GM23338 (cell line): ENCODE measurements around the gene MRPL52. TPM values are rescaled to one million over a fixed set of nuclear protein-coding genes. Genes with fewer than 3 reads are reported as not detected.

Experiments used
- ATAC-seq: fragments of 200-7000 bp; cut with Tn5 transposase; 3 replicates; pipeline ENCODE4 v1.9.1; 2020
- DNase-seq: peaks from one replicate; pipeline ENCODE4 v3.0.0-alpha.2; 2015; ENCODE audit warnings: low spot score
- H2AFZ ChIP-seq: fragments of 200-600 bp; sonication (generic); 2 replicates; pipeline ENCODE4 v1.8.0; 2016; ENCODE audit warnings: antibody characterized with exemption, mild to moderate bottlenecking, moderate library complexity
- H3F3A ChIP-seq: fragments of 200-600 bp; sonication (generic); replicated peaks from 2 replicates; pipeline ENCODE4 v1.8.0; 2017; ENCODE audit warnings: antibody characterized with exemption, mixed run types, low read depth
- H3K27ac ChIP-seq: fragments of 200-600 bp; sonication (generic); 2 replicates; pipeline ENCODE4 v1.6.1; 2016; ENCODE audit warnings: low read depth
- H3K27me3 ChIP-seq: fragments of 200-600 bp; sonication (generic); 2 replicates; pipeline ENCODE4 v1.8.0; 2016; ENCODE audit warnings: mild to moderate bottlenecking, mixed run types, moderate library complexity; ENCODE audit not compliant: insufficient read depth
- H3K36me3 ChIP-seq: fragments of 200-600 bp; sonication (generic); 2 replicates; pipeline ENCODE4 v1.8.0; 2016; ENCODE audit warnings: mild to moderate bottlenecking; ENCODE audit not compliant: insufficient read depth
- H3K4me1 ChIP-seq: fragments of 200-600 bp; sonication (generic); 2 replicates; pipeline ENCODE4 v1.8.0; 2016; ENCODE audit warnings: mild to moderate bottlenecking, moderate library complexity; ENCODE audit not compliant: insufficient read depth
- H3K4me2 ChIP-seq: fragments of 200-600 bp; sonication (generic); 2 replicates; pipeline ENCODE4 v1.7.1; 2017; ENCODE audit warnings: mixed run types
- H3K4me3 ChIP-seq: fragments of 200-600 bp; sonication (generic); 2 replicates; pipeline ENCODE4 v1.6.1; 2016; ENCODE audit warnings: mixed run types
- H3K79me2 ChIP-seq: fragments of 200-600 bp; sonication (generic); replicated peaks from 2 replicates; pipeline ENCODE4 v1.8.0; 2017; ENCODE audit warnings: mild to moderate bottlenecking; ENCODE audit not compliant: insufficient read depth
- H3K9me2 ChIP-seq: fragments of 200-600 bp; sonication (generic); 2 replicates; pipeline ENCODE4 v1.8.0; 2017; ENCODE audit not compliant: insufficient read depth
- H4K20me1 ChIP-seq: fragments of 200-600 bp; sonication (generic); replicated peaks from 2 replicates; pipeline ENCODE4 v1.8.0; 2017; ENCODE audit warnings: mild to moderate bottlenecking; ENCODE audit not compliant: insufficient read depth
- H3K27ac Mint-ChIP-seq: 2 replicates; pipeline ENCODE4 v1.8.0; 2020; ENCODE audit warnings: inconsistent platforms, mild to moderate bottlenecking, moderate library complexity, mixed read lengths
- H3K27me3 Mint-ChIP-seq: 3 replicates; pipeline ENCODE4 v1.8.0; 2022; ENCODE audit warnings: low read depth, mild to moderate bottlenecking, moderate library complexity, mixed read lengths, inconsistent platforms; ENCODE audit not compliant: insufficient read depth, poor library complexity
- H3K36me3 Mint-ChIP-seq: 3 replicates; pipeline ENCODE4 v1.8.0; 2021; ENCODE audit warnings: low read depth, mild to moderate bottlenecking, inconsistent platforms, moderate library complexity, mixed read lengths
- H3K4me1 Mint-ChIP-seq: 3 replicates; pipeline ENCODE4 v1.8.0; 2020; ENCODE audit warnings: mild to moderate bottlenecking, inconsistent platforms, mixed read lengths
- H3K4me3 Mint-ChIP-seq: 3 replicates; pipeline ENCODE4 v1.8.0; 2021; ENCODE audit warnings: moderate library complexity, mild to moderate bottlenecking, inconsistent platforms, mixed read lengths
- H3K9me3 Mint-ChIP-seq: 3 replicates; pipeline ENCODE4 v1.8.0; 2020; ENCODE audit warnings: moderate library complexity, mild to moderate bottlenecking, inconsistent platforms, mixed read lengths
- EZH2 ChIP-seq: fragments of 200-600 bp; sonication (generic); IDR thresholded peaks from one replicate; pipeline ENCODE4 v1.8.0; 2017; ENCODE audit warnings: antibody characterized with exemption, mild to moderate bottlenecking, low read depth; ENCODE audit not compliant: unreplicated experiment
- EZH2phosphoT487 ChIP-seq: fragments of 200-600 bp; sonication (generic); IDR thresholded peaks from one replicate; pipeline ENCODE4 v1.8.1; 2018; ENCODE audit warnings: antibody characterized with exemption; ENCODE audit not compliant: unreplicated experiment
- JUNB ChIP-seq: IDR thresholded peaks from one replicate; pipeline ENCODE4 v1.6.1; 2016; ENCODE audit warnings: antibody characterized with exemption; ENCODE audit not compliant: unreplicated experiment
- STAT1 ChIP-seq: IDR thresholded peaks from one replicate; pipeline ENCODE4 v1.6.1; 2016; ENCODE audit warnings: antibody characterized with exemption; ENCODE audit not compliant: unreplicated experiment
- ZNF331 ChIP-seq: fragments of 250-450 bp; sonication (Bioruptor Pico); IDR thresholded peaks from 2 replicates; pipeline ENCODE4 v1.5.0; 2020; ENCODE audit warnings: low read depth, mild to moderate bottlenecking, moderate library complexity
- polyA plus RNA-seq: library from polyadenylated mRNA; unstranded; fragments of >200 nt; fragmentation: Nextera tagmentation; extraction: Ambion mirVana; gene quantifications from 2 replicates; pipeline ENCODE4 v1.2.1, GENCODE V29; 2016
- total RNA-seq: library from RNA; depleted of rRNA; stranded (reverse); fragments of >200 nt; shearing (Covaris generic); gene quantifications from 2 replicates; pipeline ENCODE4 v1.2.3, GENCODE V29; 2014
- TF ChIP-seq, protein P1 (sequence below), 2 experiments: fragments of 200-600 bp in 1 of 2; sonication (generic) in 1 of 2; conservative IDR thresholded peaks; 2 replicates each; pipeline versions ENCODE4 v1.5.1 to v1.6.1; 2016 to 2017; ENCODE audit warnings: antibody characterized with exemption in 2 of 2, low read depth in 2 of 2, mild to moderate bottlenecking in 2 of 2, moderate library complexity in 1 of 2
- TF ChIP-seq, protein P2 (sequence below): IDR thresholded peaks from one replicate; pipeline ENCODE4 v1.6.1; 2018; ENCODE audit warnings: antibody characterized with exemption; ENCODE audit not compliant: unreplicated experiment

The MRPL52 gene
- total and polyA plus RNA-seq, 2 experiments from 2014 or later: 131 to 617 TPM

- TF ChIP-seq, protein P1, sequence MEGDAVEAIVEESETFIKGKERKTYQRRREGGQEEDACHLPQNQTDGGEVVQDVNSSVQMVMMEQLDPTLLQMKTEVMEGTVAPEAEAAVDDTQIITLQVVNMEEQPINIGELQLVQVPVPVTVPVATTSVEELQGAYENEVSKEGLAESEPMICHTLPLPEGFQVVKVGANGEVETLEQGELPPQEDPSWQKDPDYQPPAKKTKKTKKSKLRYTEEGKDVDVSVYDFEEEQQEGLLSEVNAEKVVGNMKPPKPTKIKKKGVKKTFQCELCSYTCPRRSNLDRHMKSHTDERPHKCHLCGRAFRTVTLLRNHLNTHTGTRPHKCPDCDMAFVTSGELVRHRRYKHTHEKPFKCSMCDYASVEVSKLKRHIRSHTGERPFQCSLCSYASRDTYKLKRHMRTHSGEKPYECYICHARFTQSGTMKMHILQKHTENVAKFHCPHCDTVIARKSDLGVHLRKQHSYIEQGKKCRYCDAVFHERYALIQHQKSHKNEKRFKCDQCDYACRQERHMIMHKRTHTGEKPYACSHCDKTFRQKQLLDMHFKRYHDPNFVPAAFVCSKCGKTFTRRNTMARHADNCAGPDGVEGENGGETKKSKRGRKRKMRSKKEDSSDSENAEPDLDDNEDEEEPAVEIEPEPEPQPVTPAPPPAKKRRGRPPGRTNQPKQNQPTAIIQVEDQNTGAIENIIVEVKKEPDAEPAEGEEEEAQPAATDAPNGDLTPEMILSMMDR (conservative IDR thresholded peaks at IDR 0.05; ENCODE audit: low read depth in 2 of 2): no peak
- TF ChIP-seq ZNF331 (CRISPR knock-in tag) (no peak), EZH2 (no peak)
These were observed 840 bp downstream of the MRPL52 start (continued) for GRCh38 chr14:22830443-22831010.

DNA sequence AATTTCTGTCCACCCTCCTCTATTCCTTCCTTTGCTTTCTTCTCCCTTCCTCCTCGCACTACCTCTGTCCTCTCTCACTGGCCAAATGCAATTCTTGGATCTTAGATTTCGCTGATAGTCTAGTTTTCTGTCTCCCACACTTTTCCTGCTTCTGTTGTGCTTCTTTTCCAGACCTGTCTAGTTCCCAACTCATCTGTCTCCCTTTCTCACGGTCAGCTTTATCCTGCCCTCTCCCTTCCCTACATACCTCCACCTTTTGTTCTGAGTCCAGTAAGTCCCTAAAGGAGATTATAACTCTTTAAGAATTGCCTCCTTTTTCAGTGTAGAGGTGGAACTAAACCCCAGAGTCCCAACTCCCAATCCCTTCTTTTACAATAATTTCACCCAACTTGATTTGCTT is 5.8 kb downstream of the MRPL52 start:
- Histone ChIP-seq H3F3A (peaks cover 25% of the 10 kb centered on the region), H3K27ac (peak overlapping the region; percentile 88), H3K9me2 (no peaks in the 10 kb centered on the region), H3K4me3 (peak overlapping the region; percentile 95), H3K4me1 (peaks cover 26% of the 10 kb centered on the region), H3K4me2 (peak overlapping the region; percentile 97), H2AFZ (no peak overlapping the region), H3K27me3 (no peaks in the 10 kb centered on the region), H4K20me1 (no peaks in the 10 kb centered on the region), H3K79me2 (peaks cover 37% of the 10 kb centered on the region), H3K36me3 (peaks cover 43% of the 10 kb centered on the region)
- no peaks in the 10 kb centered on the region for H3K9me3 Mint-ChIP-seq
- H3K36me3 Mint-ChIP-seq: peaks cover 40% of the 10 kb centered on the region
- H3K27ac Mint-ChIP-seq: peak overlapping the region; percentile 5
- ATAC-seq (no peak), DNase-seq (no peak)
- H3K4me3 Mint-ChIP-seq: peak overlapping the region; percentile 94
- H3K4me1 Mint-ChIP-seq: peaks cover 40% of the 10 kb centered on the region
- H3K27me3 Mint-ChIP-seq: peaks cover 18% of the 10 kb centered on the region
- TF ChIP-seq STAT1 (no peak), EZH2phosphoT487 (no peak), JUNB (no peak)
- TF ChIP-seq, protein P2, sequence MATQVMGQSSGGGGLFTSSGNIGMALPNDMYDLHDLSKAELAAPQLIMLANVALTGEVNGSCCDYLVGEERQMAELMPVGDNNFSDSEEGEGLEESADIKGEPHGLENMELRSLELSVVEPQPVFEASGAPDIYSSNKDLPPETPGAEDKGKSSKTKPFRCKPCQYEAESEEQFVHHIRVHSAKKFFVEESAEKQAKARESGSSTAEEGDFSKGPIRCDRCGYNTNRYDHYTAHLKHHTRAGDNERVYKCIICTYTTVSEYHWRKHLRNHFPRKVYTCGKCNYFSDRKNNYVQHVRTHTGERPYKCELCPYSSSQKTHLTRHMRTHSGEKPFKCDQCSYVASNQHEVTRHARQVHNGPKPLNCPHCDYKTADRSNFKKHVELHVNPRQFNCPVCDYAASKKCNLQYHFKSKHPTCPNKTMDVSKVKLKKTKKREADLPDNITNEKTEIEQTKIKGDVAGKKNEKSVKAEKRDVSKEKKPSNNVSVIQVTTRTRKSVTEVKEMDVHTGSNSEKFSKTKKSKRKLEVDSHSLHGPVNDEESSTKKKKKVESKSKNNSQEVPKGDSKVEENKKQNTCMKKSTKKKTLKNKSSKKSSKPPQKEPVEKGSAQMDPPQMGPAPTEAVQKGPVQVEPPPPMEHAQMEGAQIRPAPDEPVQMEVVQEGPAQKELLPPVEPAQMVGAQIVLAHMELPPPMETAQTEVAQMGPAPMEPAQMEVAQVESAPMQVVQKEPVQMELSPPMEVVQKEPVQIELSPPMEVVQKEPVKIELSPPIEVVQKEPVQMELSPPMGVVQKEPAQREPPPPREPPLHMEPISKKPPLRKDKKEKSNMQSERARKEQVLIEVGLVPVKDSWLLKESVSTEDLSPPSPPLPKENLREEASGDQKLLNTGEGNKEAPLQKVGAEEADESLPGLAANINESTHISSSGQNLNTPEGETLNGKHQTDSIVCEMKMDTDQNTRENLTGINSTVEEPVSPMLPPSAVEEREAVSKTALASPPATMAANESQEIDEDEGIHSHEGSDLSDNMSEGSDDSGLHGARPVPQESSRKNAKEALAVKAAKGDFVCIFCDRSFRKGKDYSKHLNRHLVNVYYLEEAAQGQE: no peak
